ENCODE data around the gene SNW1. TPM values are rescaled to one million over a fixed set of nuclear protein-coding genes. Genes with fewer than 3 reads are reported as not detected.
"Not testable (repeated sequence)": the region's sequence is repeated elsewhere in the genome, so short reads cannot be mapped to it uniquely, and the experiment has no call there.

Gene SNW1
- total and polyA plus RNA-seq, 2 of the 4 experiments (the other 2 are of a cell fraction) = 28.2 to 30.6 TPM

DNA sequence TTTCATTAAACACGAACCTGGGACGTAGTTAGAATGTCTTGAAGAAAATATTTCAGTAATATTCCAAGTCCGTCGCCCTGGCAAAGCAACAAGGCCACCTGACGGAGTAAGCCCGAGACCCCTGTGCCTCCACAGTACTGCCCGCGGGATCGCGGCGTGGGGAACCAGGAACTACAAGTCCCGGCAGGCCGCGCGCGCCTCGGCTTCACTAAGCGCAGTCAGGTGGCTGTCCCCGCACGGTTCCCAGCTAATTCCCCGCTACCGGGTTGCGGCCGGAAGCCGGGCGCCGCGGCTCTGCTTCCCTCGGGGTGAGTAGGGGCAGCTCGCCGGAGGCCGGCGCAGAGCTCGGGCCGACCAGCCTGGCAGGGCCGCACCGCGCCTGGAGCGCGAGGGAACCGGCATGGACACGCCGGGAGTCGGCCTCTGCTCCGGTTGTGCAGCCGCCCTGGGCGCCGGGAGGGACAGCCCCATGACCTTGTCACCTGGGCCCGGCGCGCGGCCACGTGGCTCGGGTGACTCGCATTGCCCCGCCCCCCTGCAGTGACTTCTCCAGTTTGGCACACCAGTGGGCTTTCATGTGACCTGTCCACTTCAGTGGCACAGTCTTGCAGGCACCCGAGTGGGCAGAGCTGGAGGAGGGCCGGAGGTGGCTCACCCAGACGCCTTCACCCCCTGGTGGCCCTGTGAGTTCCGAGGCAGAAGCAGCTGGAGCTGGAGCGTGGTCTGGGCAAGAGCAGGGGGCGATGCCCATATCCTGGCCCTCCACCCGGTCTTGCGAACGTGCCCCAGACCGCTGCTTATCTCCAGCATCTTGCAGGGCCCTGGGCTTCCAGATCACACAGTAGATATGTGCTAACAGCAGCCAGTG, 39.1 kb upstream of the SNW1 start, which contains the start of gene ADCK1 (continued):
- TF ChIP-seq ELK1 (IDR thresholded peaks at IDR 0.05; ENCODE audit: borderline replicate concordance, low read depth, low read length) (no peak), RAD21 (IDR thresholded peaks at IDR 0.05; ENCODE audit: low read length) (peak; percentile 16; the same call in 1 of the 2 replicates), POLR2A (IDR thresholded peaks at IDR 0.05; ENCODE audit: low read depth, low read length) (no peak), RFX5 (IDR thresholded peaks at IDR 0.05; ENCODE audit: low read depth, low read length) (no peak)

DNA sequence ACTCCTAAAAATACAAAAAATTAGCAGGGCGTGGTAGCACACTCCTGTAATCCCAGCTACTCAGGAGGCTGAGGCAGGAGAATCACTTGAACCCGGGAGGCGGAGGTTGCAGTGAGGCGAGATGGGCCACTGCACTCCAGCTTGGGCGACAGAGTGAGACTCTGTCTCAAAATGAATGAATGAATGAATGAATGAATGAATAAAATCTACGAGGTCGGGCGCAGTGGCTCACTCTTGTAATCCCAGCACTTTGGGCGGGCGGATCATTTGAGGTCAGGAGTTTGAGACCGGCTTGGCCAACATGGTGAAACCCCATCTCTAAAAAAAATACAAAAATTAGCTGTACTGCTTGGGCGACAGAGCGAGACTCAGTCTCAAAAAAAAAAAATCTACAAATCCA, 38.5 kb upstream of the SNW1 start:
- BruUV-seq (replicated peaks); H3K56ac ChIP-seq (ENCODE audit: extremely low read depth, insufficient read depth, low read length); H4K5ac ChIP-seq (ENCODE audit: low read depth, low read length); H3K9me3 ChIP-seq (ENCODE audit: control insufficient read depth, insufficient read depth, low read length); H3K27me3 ChIP-seq (ENCODE audit: control insufficient read depth, insufficient read depth, low read length); H4K20me1 ChIP-seq (ENCODE audit: insufficient read depth, low read length); H2BK15ac ChIP-seq (ENCODE audit: low read depth, low read length); H3K79me1 ChIP-seq (ENCODE audit: low read depth in 1 of 2, low read length in 2 of 2); H2BK5ac ChIP-seq (ENCODE audit: low read depth, low read length, poor library complexity, severe bottlenecking); H3K27ac ChIP-seq (ENCODE audit: insufficient read depth, low read length); H3K18ac ChIP-seq (ENCODE audit: low read depth, low read length); H3K9me1 ChIP-seq (ENCODE audit: insufficient read depth, low read length); H2AK5ac ChIP-seq (ENCODE audit: low read depth, low read length); intact Hi-C loops (cut with micrococcal nuclease); H3K36me3 ChIP-seq (ENCODE audit: control insufficient read depth, insufficient read depth, low read length); DNase-seq; ATAC-seq (ENCODE audit: low read depth); in situ Hi-C loops (cut with MboI; ENCODE audit: low sequenced_read_pairs); H2AK9ac ChIP-seq (replicated peaks; ENCODE audit: low read depth, low read length, poor library complexity); H4K91ac ChIP-seq (ENCODE audit: insufficient read depth, low read depth, low read length); dilution Hi-C loops (cut with HindIII; ENCODE audit: low sequenced_read_pairs, unreplicated experiment); H2BK20ac ChIP-seq (ENCODE audit: low read depth, low read length); H3K4me1 ChIP-seq (ENCODE audit: control insufficient read depth, insufficient read depth, low read length): not testable (repeated sequence)
- H3K4me2 ChIP-seq (ENCODE audit: low read depth, low read length) = peak overlapping the region; percentile 88
- ChIA-PET CTCF (interaction anchor here (1.0 to 1.2 kb wide), 2 partner anchors 17 to 38 kb away, joined by 4 to 5 read pairs; partner anchors contain the start of gene SNW1), POLR2A (ENCODE audit: unreplicated experiment) (interaction anchor here (0.6 kb wide), 1 partner anchor 24 kb away, joined by 3 read pairs; no protein-coding TSS in a partner anchor)
- peak overlapping the region; percentile 99 for H2AFZ ChIP-seq (replicated peaks; ENCODE audit: low read length, poor library complexity)
- H4K8ac ChIP-seq (ENCODE audit: low read depth in 2 of 2, low read length in 2 of 2) = peak overlapping the region; percentile 98
- peak overlapping the region; percentile 68; the same call in 1 of the 2 replicates for H2BK120ac ChIP-seq (ENCODE audit: low read depth, low read length)
- H3K4me3 ChIP-seq (ENCODE audit: insufficient read depth, low read depth, low read length) = peak overlapping the region; percentile 61
- H3K9ac ChIP-seq (ENCODE audit: low read depth, low read length) = peak overlapping the region; percentile 82
- peak overlapping the region; percentile 86; the same call in 1 of the 2 replicates for H3K4ac ChIP-seq (ENCODE audit: low read depth, low read length)
- WGBS, 2 experiments (ENCODE audit: extremely low coverage in 2 of 2, insufficient read length in 1 of 2) = 100% methylated on average over 4 of the region's 13 CpGs; no CpG with 5 or more reads in 1 of the 2 experiments
- H3K23ac ChIP-seq (ENCODE audit: low read depth, low read length) = 0 out of 2 replicates have a peak overlapping the region, but pooled peaks have one; percentile 31
- H3K14ac ChIP-seq (replicated peaks; ENCODE audit: low read depth, low read length) = 0 out of 2 replicates have a peak overlapping the region, but pooled peaks have one; percentile 81
